Inflammatory macrophage treated with lipopolysaccharide for 1 hour (primary cell): ENCODE data around the gene KIFC1.
"Not testable (repeated sequence)": the region's sequence is repeated elsewhere in the genome, so short reads cannot be mapped to it uniquely, and the experiment has no call there.

ENCODE experiments used
- DNase-seq, 2 donors: peaks; one replicate each; pipeline ENCODE4 v3.0.0-alpha.2; 2020 to 2022

KIFC1 gene

GRCh38 chr6:33375143-33375671, 16.4 kb upstream of the KIFC1 start:
- peak; percentile 62 to 68 for DNase-seq

GRCh38 chr6:33377171-33377570, 14.5 kb upstream of the KIFC1 start:
- DNase-seq, result no peak

GRCh38 chr6:33379184-33379583, 12.4 kb upstream of the KIFC1 start:
- not testable (repeated sequence) for DNase-seq

GRCh38 chr6:33380272-33380981, 11.2 kb upstream of the KIFC1 start:
- DNase-seq, result no peak

- DNase-seq, result no peak
Observed at GRCh38 chr6:33383427-33384185, 8.0 kb upstream of the KIFC1 start.

GRCh38 chr6:33384581-33385020, 7.0 kb upstream of the KIFC1 start:
- DNase-seq, result peak; percentile 23 to 29

GRCh38 chr6:33390173-33390572, 1.4 kb upstream of the KIFC1 start:
- no peak for DNase-seq

GRCh38 chr6:33390767-33391277, 801 bp upstream of the KIFC1 start:
- DNase-seq, result no peak

- peak; percentile 47 to 55 for DNase-seq
Observed at GRCh38 chr6:33391922-33392594, 435 bp downstream of the KIFC1 start.

- no peak for DNase-seq
Observed at GRCh38 chr6:33392595-33392948, 949 bp downstream of the KIFC1 start.

- DNase-seq, result no peak
Observed at GRCh38 chr6:33392979-33393378, 1.4 kb downstream of the KIFC1 start.

- no peak for DNase-seq
Observed at GRCh38 chr6:33397541-33397940, 5.9 kb downstream of the KIFC1 start.

GRCh38 chr6:33398601-33399000, 7.0 kb downstream of the KIFC1 start:
- DNase-seq, result not testable (repeated sequence)

- DNase-seq, result not testable (repeated sequence)
Observed at GRCh38 chr6:33399881-33400280, 8.3 kb downstream of the KIFC1 start.

GRCh38 chr6:33404884-33405283, 13.3 kb downstream of the KIFC1 start:
- no peak for DNase-seq

GRCh38 chr6:33405386-33405940, 13.8 kb downstream of the KIFC1 start:
- DNase-seq, result no peak

GRCh38 chr6:33406126-33406525, 14.5 kb downstream of the KIFC1 start:
- DNase-seq, result no peak

GRCh38 chr6:33407132-33407718, 15.6 kb downstream of the KIFC1 start:
- DNase-seq, result peak; percentile 40 to 57

GRCh38 chr6:33410050-33410710, 18.6 kb downstream of the KIFC1 start:
- peak; percentile 95 to 97 for DNase-seq

- no peak for DNase-seq
Observed at GRCh38 chr6:33410711-33411631, 19.3 kb downstream of the KIFC1 start, which contains the start of gene PHF1. PHF1 (plus strand) TSS chr6:33411014; CDS start chr6:33412264, 1,250 bp downstream.

GRCh38 chr6:33411632-33412005, 20.0 kb downstream of the KIFC1 start:
- no peak for DNase-seq
